Measurements from ENCODE around the gene PSME3.

- TF ChIP-seq CTCF (IDR thresholded peaks at IDR 0.05; ENCODE audit: low read depth, low read length) (no peak), POLR2A (IDR thresholded peaks at IDR 0.05; ENCODE audit: extremely low read depth, insufficient read length) (no peak), MAX (IDR thresholded peaks at IDR 0.05; ENCODE audit: low read depth, low read length) (no peak)
Measured at GRCh38 chr17:42873315-42873714, 40.1 kb downstream of the PSME3 start.
